T-helper 22 cell (primary cell): ENCODE measurements around the gene OR5K1.

Experiments
- DNase-seq: peaks from one replicate; pipeline ENCODE4 v3.0.0-alpha.2; 2020; ENCODE audit warnings: low read depth

OR5K1 gene

DNA sequence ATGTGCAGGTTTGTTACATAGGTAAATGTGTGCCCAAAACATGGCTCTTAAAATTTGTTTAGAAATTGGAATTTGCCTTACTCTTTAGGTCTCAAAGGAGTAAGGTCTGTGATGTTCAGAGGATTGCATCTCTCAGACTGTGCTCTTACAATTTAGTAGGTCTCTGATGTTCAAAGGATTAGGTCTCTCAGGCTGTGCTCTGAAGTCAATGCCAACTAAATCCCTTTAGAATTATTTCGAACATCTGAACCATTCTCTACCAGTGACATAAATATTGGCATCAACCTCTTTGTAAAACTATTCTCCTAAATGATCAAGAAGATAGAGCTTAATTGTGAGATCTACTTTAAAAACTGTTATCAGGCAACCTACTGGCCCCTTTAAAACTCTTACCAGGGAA is at the start of gene OR5K1:
OR5K1 (plus strand) TSS at position 301 of the 400 bp plus-strand sequence. CDS start 6,376 bp downstream, outside the sequence.
- DNase-seq: no peak

DNA sequence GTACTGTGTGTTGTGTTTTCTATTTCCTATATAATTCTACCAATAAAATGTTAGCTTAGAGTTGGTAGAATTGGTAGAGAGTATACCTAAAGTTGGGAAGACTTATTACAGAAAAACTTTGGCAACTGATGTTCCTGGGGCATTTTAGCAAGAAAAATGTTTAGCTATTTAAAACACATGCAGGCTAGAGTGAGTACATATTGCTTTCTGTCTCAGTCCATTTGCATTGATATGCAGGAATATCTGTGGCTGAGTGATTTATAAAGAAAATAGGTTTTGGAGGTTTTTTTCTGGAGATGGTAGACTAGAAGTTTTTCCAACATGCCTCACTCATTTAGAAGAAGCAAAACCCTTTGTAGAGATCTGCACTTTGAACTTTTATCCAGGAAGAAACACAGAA is 30.4 kb upstream of the OR5K1 start:
- no peak for DNase-seq

DNA sequence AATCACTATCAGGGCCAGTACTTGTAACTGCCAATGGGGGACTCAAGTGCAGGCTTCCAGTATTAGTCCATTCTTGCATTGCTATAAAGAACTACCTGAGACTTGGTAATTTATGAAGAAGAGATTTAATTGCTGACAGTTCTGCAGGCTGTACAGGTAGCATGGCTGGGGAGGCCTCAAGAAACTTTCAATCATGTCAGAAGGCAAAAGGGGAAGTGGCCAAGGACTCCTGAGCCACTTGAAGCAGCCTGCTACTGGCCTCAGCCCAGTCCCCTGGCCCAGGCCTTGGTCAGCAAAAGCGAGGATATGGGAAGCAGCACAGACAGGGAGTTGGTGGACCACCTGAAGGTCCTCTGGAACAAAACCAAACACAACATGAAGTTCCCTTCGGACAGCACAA is 29.2 kb upstream of the OR5K1 start:
- no peak for DNase-seq

DNA sequence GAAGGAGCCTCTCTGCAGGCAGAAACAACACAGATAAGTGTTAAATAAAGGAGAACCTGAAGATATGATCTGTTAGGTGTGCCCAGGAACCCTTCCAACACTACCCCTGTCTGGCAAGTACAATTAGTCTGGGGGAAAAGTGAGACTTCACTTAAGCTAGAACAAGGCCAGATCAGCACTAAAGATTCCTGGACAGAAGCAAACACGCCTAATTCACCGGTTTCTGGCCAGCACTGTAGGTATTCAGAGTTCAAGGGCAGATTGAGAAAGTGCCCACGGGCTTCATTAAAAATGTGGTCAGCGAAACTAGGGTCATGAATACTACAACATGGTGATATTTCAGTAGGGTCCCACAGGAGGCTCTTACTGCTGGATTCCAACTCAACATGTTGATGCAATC is 28.6 kb upstream of the OR5K1 start:
- DNase-seq: no peak

DNA sequence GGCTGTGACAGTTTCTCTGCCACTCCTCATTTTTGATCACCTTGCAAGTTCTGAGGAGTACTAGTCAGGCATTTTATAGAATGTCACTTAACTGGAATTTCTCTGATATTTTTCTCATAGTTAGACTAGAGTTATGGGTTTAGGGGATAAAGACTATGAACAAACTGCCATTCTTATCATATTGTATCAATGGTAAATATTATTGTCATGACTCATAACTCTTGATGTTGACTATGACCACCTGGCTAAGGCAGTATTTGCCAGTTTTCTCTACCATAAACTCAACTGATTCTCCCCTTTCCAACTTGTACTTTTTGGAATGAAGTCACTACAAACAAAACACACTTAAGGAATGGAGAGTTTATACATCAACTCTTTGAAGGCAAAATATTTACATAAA is 22.7 kb upstream of the OR5K1 start:
- DNase-seq: no peak

DNA sequence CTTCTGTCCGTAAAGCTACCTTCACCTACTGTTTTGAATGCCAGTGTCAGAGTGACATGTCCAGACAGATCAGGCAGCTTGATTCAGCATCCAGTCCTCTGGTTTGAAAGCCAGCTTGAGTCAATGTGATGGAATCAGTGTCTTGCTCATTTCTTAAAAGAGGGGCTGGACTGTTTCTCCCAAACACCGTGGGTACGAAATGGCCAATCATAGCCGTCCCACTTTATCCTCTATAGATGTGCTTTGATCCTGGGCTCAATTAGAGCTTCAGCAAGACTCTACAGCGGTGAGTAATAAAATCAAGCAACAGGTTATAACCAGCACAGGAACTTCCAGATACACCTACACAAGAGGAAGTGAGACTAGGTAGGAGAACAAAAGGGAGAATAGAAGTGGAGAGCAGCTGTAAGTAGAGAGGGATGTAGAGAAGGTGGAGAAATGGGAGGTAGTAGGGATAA is 17.0 kb upstream of the OR5K1 start:
- no peak for DNase-seq

DNA sequence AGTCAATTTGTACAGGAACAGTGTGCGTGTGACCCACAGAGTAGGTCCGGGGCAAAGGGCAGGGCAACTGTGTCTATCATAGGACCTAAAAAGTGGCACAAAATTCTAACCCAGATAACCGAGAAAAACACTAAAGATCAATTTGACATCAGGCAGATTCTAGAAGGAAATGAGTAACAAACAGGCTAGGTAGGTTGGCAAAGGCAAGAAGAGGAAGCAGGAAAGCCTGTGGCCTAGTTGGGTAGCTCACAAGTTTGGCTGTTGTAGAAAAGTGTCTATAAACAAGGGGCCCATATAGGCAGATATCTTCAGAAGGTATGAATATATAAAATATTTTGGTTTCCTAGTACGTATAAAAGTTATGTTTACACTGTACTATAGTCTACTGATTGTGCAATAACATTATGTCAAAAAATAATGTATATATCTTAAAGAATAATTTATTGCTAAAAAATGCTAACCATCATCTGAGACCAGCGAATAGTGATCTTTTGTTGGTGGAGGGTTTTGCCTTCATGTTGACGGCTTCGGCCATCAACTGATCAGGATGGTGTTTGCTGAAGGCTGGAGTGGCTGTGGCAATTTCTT is 13.3 kb upstream of the OR5K1 start:
- no peak for DNase-seq

DNA sequence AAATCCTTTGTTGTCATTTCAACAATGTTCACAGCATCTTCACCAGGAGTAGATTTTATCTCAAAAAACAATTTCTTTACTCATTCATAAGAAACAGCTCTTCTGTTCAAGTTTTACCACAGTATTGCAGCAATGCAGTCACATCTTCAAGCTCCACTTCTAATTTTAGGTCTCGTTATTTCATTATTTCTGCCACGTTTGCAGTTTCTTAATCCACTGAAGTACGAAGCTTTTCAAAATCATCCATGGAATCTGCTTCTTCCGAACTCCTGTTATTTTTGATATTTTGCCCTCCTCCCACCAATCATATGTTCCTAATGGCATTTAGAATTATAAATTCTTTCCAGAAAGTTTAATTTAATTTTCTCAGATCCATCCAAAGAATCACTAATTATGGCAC is 12.6 kb upstream of the OR5K1 start:
- DNase-seq: no peak

DNA sequence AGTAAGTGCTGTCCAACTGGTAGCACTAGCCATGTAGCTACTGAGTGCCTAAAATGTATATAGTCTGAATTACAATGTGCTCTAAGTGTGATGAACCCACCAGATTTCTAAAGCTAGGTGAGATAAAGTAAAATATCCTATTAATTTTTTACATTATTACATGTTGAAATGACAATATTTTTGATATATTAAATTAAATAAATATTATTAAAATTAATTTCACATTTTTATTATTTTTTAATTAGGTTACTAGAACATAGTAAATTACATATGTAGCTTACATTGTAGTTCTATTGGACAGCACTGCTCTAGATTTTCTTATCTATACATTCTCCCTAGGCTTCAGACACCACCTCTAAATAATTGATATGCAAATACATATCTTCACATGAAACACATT is 9.2 kb upstream of the OR5K1 start:
- DNase-seq: no peak

DNA sequence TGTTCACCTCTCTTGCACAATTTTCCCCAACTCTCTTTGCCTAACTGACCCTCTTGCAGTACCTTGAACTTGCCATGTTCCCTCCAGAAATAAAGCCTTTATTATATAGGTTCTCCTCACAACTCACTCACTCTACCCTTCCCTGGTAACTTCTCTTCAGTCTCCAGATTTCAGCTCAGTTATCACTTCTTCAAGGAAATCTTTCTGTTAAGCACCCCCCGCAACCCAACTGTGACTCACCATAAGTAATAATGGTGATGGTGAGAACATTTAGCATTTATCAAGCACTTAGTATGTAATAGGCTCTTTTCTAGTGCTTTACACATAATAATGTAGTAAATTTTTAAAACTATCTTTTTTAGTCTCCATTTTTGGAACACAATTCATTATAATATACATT is 8.1 kb upstream of the OR5K1 start:
- no peak for DNase-seq

DNA sequence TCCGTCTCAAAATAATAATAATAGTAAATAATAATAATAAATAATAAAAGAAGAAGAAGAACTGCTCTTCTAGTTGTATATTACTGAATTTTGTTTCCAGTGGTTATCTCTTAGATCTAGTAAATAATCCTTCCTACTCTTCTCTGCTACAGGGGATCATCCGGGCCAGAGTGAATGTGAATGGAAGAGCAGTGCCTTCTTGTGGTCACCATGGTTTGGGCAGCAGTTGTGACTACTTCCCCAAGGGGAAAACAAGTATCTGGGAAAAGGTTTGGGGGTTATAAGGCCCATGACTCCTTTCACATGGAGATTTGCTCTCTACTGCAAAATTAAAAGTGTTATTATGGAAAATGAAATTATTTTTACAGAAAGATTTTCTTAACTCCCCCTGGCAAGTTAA is 5.5 kb upstream of the OR5K1 start:
- DNase-seq: no peak

DNA sequence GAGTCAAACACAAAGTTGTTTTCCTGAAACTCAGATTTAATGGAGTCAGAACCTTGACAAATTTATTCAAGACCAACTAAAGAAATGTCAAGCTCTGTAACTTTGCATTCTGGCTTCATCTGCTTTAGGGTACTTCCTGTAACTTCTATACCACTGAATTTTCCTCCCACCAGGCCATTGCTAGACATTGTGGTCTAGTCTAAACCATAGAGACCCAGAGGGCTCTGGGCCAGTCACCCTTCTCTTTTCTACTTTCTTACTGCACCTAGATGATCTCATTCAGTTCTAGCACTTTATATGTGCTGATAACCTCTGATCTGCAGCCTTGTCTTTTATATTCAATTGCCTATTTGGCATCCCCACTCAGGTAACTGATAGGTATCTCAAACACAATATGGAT is 2.8 kb upstream of the OR5K1 start:
- DNase-seq: no peak

DNA sequence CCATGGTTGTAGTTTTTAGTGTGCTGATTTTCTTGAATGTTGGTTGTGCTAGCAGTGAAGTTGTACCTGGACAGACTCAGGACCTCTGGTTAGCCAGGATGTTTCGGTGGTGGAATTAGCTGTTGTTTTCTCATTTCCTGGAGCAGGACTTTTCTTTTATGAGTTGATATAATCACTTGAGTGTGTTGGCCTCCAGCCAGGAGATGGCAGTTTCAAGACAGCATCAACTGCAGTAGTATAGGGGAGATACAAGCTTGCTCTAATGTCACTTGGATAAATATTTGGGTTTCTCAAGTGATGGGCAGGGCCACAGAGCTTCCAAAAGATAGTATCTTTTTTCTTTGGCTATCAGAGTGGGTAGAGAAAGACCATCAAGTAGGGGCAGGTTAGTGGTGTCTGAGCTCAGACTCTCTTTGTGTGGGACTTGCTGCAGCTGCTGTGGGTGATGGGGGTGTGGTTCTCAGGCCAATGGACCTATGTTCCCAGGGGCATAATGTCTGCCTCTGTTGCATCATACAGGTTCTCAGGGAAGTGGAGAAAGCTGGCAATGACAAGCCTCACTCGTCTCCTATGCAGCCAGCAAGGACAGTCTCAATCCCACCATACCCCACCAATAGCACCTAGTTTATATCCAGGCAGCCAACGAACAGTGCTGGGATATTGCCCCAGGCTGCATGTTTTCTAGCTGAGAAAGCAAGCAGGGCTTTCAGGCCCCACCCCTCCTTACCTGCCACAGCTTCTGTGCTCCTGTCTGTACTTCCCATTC is 19.9 kb downstream of the OR5K1 start:
- DNase-seq: no peak

DNA sequence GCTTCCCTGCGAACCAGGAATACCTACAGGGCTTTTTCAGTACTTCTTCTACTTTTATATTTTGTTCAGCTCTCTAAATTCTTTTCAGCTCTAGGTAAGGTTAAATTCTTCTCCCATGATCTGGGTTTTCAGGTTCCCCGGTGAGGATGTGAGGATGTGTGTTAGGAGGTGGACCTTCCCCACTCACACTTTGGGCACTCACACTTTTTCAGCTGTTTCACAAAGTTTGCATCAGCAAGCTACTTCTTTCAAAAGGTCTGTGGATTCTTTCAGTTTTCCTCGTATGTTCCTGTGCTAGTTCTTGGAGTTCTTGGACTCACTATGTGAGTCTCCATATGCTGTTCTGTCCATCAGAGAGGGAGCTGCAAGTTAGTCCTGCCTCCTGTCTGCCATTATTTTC is 20.6 kb downstream of the OR5K1 start:
- no peak for DNase-seq

DNA sequence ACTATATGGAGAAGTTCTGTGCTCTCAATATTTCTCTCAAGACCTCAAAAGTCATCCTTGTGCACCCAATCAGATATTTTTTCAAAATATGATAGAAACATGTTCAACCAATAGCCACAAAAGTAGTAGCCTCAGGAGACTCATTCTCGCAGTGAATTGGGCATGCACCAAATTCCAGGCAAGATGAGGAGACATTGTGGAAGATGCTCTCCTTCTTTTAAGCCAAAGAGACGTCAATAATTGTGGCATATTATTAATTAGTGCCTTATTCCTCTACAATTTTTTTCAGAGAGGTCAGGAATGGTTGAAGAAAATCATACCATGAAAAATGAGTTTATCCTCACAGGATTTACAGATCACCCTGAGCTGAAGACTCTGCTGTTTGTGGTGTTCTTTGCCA is 34.4 kb downstream of the OR5K1 start, which contains the start of gene OR5K2:
OR5K2 (plus strand) TSS at position 301 of the 400 bp plus-strand sequence; CDS start at position 301, 0 bp downstream.
- DNase-seq: no peak

DNA sequence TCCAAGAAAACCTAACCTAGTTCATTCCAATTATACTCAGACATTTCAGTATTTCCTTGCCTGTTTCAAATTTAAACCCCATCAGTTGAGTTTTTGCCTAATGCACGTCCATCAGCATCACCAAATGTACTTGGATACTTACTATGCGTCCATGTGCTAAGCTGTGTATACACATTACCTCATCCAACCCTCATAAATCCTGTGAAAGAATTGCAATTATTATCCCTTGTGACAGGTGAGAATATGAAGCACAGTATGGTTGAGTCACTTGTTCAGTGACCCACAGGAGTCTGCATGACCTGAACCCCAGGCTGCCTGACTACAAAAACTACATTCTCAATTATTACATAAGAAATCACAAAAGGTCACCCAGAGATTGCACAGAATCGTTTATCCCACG is 37.0 kb downstream of the OR5K1 start:
- no peak for DNase-seq

DNA sequence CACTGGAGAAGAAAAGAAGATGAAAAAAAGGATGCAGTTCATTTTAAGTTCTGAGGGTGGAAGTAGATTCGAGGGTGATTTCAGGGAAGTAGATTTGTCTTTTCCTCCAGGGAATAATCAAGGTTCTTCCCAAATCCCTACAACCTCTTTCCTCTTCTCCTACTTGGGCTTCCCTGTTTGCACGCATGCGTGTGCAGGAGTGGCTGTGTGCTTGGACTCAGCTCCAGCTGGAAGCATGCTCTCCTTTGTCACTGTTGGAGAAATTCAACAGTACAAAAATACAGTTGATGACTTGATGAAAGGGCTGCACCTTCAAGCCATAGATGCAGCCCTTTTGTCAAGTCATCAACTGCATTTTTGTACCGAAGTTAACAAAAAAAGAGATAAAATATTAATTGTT is 38.3 kb downstream of the OR5K1 start:
- no peak for DNase-seq

DNA sequence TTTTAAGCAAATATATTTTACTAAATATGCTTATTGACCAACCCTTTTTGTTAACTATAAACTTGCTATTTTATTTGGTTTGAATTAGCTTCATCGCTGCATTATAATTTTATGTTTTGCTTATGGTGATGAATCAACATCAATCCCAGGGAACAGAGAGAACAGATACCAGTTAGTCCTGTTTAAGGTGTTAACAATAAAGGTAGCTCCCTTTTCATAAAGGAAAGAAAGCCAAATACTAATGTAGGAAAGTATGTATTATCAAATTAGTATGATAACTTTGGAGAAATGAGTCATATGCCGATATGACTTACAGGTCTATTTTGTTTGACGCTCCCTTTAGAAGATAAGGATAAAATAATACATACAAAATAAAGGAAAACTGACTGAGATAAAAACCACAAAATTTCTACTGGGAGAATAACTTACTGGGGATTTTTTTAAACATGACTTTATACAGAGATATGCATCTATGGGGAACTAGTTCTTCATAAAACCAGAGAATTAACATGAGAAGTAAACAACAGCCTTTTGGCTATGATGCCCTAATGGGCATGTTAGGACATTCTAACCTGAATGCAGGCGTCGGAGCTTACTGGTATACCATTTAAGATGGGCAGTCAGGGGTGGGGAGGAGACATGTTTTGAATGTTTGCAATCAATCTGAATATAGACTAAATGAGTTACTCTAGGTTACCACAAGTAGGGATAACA is 39.0 kb downstream of the OR5K1 start:
- DNase-seq: no peak

DNA sequence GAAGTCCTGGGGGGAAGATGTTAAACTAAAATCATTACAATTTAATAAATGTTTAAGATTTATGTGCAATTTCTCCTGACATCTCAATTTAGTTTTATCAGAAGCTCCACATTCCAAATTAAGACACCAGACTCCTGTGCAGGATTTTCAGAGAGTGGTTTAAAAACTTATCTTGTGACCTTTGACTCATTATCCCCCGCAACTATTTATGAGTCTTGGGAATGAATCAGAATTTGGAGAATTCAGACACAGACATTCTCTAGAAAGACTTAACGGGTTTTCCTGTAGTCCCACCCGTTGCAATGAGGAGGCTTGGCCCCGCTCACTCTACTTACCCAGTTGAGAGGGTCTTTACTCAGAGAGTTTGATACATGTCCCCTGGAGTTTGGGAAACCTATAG is 41.5 kb downstream of the OR5K1 start:
- DNase-seq: no peak

DNA sequence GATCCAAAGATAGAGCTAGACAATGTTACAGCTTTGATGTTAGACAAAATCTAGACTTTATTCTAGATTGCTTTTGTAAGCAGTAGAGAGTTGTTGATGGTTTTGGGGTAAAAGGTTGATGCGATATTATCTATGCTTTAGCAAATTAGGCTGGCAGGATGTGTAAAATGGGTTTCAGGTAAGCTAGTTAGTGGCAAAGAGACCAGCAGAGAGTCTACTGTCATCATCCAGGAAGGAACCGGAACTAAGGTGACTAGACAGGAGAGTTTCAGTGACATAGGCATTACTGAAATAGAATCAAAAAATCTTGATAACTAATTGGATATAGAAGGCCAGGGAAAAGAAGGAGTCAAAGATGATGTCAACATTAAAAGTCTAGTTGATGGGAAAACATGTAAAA is 45.6 kb downstream of the OR5K1 start:
- no peak for DNase-seq

DNA sequence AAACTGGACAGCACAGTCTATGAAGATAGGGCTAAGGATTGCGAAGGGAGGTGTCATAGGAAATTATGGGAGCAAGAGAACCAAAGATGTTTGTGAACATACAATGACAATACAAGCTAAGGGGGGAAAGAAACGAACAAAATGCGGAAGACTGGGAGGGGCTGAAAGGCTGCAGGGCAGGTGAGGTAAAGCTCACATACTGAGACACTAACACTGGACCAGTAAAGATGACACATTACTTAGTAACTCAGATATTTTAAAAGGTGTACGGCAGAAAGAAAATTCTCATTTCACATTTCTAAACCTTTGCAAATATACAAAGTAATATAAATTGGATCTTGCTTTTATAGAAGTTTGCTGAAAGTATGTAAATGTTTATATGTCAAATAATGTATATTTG is 49.6 kb downstream of the OR5K1 start:
- no peak for DNase-seq

DNA sequence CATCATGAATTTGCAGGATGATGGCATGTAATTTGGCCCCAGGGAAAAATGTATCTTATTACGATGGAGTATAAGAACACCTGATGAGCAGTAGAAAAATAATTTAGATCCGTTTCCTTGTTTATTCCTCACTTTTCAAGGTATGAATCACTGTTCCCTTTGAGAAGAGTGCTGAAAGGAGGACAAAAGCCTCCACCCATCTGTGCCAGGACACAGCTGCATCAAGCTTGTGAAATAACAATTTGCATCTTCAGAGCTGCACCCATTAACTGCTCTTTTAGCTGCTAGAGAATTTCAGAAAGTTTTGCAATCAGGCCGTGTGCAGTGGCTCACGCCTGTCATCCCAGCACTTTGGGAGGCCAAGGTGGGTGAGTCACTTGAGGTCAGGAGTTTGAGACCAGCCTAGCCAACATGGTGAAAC is 50.1 kb downstream of the OR5K1 start:
- DNase-seq: no peak

DNA sequence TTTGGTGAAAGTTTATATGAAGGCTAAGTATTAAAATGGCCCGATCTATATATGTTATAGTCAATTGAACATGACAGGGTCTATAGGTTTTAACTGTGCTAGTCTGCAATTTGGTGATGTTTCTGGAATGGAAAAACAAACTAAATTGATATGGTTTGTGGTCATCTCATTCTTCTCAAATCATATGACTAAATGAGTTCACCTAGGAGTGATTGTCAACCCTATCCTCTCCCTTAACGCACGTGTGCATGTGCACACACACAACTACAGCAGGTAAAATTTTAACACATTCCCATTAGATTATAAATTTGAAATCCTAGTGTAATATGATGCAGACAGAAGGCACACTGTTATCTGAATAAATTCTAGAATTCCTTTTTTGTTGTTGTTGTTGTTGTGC is 50.7 kb downstream of the OR5K1 start:
- DNase-seq: no peak
